NCI-H1694 treated with DMSO at 0.1 percent for 48 hours (cell line): ENCODE results near the gene EGFLAM.

Experiments used
- DNase-seq: peaks from one replicate; lab custom pipeline; 2025; lab: John Stamatoyannopoulos, UW

EGFLAM gene

DNA sequence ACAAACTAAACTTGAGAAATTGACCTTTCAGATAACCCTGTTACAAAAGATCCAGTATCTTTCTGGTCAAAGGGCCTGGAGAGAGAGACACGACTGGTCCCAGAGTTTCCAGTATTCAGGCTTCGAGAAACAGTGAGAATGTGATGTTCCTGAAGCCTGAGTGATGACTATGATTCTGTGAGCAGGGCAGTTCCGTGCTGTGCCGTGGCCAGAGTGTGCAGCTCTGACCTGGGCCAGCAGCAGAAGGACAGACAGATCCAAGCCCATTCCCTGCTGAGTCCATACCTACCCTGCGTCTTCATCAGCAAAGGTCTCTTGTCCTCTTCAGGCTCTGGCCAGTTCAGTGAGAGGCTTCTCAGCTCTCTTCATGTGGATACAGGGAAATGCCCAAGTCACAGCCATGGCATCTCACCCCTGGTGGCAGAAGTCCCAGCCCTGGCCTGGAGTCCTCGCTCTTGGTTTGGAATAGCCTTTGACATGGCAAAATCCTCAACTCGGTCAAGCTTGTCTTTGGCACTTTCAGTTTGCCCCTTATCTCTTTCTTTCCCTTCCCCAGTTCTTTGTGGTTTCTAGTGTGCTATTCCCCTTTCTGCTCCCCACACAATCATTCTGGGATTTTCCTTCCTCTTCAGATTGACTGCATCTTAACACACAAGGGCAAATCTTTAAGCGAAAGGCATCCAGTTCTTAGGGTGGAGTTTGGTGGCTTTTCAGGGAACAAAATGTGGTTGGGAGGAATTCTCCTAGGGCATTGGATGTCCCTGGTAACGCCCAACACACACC is 190.4 kb downstream of the EGFLAM start:
- no peak for DNase-seq

DNA sequence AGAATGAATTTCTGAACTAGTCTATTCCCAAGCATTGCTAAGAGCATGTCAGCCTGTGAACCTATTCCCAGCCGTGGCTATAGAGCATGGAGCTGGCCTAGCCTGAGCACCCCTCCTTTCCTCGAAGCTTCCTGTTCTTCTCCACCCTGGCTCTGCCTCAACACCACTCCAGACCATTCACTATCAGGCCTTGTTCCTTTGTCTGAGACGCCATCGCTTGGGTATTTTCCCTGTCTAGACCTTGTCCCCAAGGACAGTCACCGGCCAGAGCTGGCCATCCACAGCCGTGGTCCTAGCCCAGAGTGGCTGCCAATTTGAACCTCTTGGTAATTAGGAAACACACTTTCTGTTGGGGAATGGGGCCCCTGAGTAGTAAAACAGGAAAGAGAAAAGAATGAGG is 192.3 kb downstream of the EGFLAM start:
- no peak for DNase-seq

DNA sequence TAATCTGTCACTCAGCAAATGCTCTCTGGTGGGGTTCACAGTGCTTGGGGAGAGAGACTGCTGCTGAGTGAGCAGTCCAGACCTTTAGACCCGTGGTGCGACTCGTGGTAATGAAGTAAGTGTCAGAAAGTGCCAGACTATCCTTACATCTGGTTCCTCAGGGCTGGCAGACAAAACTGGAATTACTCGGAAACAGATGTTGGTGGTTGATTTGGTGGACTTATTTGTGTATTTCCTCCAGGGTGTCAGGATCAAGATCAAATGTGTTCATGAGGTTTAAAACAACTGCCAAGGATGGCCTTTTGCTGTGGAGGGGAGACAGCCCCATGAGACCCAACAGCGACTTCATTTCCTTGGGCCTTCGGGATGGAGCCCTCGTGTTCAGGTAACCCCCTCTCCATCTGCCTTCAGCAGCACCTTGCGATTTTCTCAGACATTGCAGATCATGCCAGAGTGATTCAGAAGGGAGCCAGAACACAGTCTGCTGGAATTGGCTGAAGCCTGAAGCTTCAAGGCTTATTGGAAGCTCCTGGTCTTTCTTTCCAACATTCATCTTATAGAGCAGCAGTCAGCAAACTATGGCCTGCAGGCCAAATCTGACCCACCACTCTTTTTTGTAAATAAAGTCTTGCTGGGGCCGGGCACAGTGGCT is 192.8 kb downstream of the EGFLAM start:
- DNase-seq: no peak

DNA sequence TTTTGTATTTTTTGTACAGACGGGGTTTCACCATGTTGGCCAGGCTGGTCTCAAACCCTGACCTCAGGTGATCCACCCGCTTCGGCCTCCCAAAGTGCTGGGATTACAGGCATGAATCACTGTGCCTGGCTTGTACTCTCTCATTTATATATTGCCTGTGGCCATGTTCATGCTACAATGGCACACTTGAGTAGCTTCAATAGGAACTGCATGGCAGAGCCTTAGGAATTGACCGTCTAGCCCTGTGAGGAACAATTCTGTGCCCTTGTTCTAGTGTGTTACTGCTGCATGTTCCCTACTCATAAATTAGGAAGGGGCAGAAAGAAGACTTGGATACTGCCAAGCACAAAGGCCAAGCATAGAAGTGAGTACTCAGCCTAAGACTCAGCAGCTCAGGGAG is 193.8 kb downstream of the EGFLAM start:
- DNase-seq: no peak

DNA sequence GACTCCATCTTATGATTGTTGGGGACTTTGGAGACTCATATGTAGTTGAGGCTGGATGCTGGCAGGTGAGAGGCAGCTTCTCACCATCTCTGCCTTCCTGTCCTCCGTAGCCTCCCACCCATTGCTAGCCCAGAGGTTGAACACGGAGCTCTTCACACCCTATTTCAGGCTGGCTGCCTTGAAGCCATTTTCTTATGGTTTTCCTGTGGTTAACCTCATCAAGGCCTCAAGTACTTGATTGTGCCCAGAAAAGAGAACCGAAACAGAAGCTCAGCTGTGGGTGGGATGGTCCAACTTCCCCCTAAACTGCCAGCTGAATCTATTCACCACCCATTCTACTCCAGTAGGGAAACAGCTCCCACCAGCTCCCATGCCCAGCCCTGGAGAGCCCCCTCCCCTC is 195.1 kb downstream of the EGFLAM start:
- DNase-seq: no peak

DNA sequence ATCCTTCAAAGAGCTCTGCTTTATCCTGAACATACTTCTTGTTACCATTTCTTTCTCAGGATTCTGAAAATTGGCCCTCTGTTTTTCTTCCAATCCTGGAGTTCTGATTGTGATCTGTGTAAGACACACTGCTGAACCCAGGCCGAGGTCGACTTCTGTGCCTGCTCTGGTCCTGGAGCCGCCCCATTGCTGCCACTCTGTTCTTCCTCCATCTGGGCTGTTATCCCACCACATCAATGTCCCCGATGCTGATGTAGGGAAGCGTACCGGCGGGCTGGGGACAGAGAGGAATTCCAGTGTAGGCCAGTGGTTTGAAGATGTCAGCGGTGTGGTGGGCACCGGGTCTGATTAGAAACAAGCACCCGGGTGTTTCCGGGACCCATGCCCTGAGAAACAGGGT is 195.6 kb downstream of the EGFLAM start:
- DNase-seq: no peak

DNA sequence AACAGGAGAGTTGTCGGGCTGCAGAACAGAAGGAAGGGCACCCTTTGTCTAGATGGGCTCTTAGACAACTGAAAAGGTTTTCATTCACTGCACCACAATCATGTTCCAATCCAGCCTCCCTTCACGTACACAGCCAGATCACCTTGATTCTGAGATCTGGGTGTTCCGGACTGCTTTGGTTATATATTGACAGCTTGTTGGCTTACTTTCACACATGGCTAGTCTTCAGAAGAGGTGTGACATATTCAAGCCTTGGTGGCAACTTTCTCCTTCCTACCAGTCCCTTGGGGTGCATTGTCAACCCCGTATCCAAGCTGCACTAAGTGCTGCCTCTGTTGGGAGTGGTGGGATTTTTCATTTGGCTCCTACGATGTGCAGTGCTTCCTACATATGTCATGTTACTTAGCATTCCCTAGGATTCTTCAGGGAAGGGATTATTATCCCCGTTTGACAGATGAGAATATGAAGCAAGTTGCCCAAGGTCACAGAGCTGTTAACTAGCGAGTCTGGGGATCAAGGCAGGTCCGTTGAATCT is 197.5 kb downstream of the EGFLAM start:
- DNase-seq: no peak

DNA sequence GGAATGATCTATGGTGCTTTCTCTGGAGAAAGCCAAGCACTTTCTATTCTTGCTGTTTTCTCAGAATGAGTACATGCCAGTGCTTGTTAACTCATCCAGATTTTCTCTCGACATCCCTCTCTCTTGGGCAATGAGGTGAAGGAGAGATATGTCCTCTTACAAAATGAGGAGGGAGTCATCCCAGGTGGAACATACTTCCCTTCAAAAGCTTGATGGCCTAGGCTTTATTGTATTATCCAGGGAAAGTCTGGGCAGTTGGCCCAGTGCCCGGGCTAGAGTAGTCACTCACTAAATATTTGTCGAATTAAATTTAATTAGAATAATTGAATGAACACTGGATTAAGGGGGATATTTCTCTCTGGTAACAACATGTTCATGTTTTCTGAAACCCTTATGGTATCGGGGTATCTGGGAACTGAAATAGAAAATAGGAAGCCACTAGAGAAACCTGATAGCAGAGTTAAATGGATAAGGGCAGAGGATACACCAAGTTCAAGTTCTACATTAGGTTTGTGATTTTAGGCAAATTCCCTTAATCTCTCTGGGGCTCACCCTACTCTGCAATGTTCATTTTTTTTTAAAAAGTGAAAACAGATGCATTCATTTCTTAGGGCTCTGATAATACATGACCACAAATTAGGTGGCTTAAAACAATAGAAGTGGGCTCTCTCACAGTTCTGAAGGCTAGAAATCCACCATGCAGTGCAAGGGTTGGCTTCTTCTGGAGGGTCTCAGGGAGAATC is 198.5 kb downstream of the EGFLAM start:
- no peak for DNase-seq

DNA sequence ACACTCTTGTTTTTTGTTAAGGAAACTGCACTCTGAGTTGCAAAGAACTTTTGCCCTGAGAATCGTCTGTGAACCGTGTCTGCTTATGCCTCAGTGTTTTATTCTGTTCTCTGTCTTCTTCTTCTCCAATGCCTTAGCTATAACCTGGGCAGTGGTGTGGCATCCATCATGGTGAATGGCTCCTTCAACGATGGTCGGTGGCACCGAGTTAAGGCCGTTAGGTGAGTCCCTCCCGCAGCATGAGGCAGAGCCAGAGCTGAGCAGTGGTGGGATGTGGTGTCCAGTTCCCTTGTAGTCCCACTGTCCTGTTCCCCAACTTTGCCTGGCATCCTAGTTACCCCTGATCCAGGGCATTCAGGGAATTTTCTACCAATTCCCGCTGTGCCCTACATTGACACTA is 199.8 kb downstream of the EGFLAM start:
- no peak for DNase-seq

DNA sequence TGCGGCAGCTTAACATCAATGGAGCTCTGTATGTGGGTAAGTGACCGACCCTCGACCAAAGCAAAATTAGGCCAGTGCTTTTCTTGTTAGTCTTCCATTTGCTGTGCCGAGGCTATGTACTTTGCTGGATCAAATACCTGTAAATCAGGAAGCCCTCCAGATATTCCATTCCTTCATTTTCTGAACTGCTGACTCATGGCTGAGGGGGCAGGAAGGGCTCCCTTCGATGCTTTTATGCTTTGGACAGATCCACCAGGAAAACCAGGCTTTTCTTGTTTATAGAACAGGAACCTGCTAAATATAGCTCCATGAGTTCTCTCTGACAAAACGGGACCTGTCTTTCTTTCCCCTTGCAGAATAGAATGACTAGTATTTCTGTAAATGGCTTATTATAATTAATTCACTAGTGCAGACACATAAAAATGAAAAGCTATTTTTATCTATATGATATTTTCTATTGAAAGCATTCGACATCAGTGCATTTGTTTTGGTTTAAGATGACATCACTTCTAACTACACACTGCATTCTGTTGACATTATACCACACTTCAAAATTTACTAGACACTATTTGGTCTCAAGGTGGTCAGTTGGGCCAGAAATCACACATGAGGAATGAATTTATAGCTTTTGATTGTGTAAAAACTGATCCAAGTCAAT is 204.7 kb downstream of the EGFLAM start:
- no peak for DNase-seq

DNA sequence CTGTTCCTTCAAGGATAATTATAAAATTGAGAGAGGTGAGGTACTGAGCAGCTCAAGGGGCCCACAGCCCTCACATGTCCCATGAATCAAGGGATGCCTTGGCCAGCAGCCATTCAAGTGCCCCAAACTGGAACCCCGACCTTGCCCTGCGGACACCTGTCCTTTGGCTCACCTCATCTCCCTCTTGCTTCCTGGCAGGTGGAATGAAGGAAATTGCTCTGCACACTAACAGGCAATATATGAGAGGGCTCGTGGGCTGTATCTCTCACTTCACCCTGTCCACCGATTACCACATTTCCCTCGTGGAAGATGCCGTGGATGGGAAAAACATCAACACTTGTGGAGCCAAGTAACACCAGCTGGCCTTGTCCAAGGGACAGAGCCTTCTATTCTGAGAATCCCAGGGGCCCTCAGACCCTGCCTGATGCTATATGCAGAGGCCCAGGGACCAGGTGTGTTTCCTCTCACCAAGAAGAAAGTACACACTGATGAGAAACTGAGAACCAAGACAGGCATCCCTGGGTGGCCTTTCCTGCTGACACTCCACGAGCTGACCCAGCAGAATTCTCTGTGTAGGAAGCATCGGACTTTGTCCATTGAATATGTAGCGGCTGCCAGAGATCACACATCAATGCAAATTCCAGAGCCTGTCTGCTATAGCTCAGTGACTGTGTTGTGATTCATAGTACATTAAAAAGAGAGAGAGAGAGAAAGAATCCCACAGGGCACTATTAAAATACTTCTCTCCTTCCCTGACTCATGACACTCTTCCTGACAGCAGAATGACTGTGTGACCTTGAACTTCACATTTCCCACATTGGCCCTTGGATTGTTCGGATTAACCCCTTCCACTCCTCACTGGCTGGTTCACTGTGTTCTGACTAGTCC is 205.5 kb downstream of the EGFLAM start:
- DNase-seq: no peak

DNA sequence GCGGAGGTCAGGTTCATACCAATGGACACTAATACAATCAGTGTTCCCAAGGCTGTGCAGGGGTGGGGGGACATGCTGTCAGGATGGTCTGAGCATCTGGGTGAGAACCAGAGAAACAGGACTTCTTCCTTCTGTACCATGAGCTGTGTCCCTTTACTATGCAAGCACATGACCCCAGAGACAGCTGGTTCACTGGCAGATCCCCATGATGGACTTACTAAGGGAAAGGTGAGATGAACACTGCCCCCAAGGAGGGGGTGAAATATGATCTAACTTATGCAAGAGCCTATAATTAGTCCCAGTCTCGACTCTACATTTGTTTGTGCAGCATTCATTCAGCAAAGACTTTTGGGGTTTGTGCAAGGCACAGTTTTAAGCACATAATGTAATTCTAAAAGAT is 206.7 kb downstream of the EGFLAM start:
- no peak for DNase-seq

DNA sequence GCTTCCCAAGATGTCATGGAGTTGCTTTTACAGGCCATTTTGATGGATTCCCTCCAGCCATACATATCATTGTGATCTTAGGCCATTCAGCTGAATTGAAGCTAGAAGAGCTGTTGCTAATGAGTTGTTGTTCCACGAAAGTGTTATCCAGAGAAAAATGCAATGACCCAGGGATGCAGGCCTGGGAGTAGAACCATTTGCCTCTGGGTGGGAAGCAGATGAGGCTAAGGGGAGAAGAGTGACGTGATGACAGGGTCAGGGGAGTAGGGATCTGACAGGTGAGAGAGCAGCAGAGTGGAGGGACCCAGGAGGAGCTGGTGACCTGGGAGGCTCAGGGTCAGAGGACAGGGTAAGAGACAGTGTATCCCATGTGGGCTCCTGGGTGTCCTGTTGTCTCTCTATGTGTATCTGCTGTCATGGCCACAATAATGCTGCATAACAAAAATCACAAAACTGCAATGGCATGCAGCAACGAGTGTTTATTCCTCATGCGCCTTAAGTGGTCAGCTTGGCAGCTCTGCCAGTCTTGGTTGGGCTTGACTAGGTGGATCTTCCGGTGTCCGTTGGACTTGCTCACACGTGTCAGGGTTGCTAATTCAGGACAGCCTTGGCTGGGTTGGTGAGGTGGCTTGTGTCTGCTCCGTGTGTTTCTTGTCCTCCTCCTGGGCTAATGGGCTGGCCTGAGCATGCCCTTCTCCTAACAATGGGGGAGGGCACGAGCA is 207.5 kb downstream of the EGFLAM start:
- DNase-seq: no peak

DNA sequence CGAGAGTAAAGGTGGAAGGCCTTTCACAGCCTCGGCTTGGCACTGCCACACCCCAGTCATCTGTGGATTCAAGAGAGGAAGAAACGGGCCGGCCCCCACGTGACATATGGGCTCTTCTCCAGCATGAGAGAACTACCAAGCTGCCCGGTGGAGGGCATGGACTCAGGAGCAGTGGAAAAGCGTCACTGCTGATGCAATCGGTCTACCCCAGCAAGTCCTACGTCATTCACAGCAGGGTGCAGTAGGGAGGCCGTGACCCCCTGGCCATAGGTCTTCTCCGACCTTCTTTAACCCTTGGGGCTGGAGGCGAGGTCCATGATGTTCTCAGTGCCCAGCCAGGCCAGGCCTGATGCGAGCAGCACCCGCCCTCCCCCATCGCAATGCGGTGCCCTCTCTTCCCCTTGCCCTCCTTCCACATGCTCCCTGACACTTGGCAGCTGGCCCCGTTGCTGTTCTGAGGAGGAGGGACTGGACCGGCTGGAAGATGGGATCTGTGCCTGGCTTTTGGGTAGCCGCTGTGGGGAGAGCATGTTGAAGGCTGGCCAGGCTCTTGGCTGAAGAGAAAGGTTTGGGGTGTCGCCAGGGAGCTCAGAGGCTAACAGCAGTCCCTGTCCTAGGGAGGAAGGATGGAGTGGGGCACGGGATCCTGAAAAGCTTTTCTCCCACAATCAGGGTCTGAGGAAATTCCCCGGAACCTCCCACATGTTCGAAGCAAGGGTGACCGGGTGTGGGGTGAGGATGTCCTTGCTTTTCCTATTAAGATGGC is 208.2 kb downstream of the EGFLAM start:
- no peak for DNase-seq

DNA sequence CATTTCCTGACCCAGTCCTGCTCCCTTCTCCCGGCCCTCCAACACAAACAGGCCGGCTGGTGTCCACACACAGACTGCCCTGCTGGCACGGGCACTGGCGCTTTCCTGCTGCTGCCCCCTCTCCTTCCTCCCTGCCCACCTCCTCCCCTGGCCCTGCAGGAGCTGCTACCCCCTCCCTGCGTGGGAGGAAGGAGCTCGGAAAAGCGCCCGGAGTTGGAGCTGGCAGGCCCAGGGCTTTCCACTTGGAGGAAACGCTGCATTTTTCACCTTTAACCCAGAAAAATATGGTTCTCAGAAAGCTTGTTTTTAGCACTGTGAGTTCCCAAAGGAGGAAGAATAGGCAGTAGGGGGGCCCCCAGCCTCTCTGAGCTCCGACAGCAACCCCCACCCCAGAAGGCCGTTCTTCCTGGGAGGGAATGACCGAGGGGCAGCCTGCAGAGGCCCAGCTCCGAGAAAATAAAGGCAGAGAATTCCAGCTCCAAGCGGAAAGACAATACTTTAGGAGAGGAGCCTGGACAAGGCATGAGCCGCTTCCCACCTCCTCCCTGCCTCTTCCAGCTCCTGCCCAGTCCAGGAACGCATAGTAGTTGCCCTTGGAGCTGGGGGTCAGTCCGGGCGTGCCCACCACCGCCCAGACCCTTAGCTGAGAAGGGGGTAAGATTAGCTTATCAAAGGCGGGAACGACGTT is 209.1 kb downstream of the EGFLAM start:
- DNase-seq: no peak

DNA sequence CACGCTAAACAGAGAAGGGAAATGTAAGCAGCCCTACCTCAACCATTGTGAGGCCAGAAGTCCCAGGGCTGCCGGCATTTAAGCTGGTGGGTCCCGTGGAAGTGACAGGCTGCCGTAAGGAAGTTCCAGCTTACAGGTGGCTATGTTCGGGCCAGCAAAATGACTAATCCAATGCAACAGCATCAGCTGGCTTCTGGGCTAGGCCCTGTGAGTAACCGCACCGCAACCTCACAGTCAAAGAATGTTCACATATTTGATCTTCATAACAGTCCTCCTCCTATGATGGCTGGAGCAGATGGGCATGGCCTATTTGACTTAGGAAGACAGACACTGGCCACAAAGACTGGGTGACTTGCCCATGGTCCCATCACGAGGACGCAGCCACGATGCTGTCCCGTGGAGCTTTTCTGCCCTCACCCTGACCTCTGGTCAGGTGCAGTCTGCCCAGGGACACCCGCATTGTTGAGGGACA is 209.9 kb downstream of the EGFLAM start:
- DNase-seq: no peak

DNA sequence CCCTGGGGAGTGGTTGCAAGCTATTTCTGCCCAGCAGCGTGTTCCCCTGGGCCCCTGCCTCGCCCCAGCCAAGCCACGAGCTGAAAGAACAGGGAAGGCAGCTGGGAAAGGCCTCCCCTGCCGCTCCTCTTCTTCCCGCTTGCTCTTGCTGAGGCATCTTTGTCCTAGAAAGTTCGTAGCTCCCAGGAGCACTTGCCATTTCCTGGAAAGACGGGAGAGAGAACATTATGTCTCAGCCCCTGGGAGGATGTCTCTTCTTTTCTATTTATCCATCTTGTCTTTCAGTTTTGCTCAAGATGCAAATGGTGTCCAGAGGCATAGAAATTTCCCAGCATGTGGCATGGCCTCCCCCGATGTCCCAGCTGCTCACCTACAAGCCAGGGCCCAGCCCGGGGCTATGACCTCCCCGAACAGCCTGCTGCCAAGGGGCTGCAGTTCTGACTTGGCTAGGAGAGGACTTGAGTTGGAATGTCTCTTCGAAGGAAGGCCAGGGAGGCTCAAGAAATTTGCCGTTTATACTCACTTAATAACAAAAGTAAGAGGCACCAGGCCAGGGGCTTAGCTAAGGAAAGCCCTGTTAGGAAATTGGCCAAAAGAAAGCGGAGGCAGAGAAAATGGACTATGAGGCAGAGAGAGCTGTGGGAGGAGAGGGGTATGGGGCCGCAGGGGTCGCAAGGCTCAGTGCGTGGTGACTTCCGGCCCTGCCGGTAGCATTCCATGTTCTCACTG is 210.8 kb downstream of the EGFLAM start:
- no peak for DNase-seq

DNA sequence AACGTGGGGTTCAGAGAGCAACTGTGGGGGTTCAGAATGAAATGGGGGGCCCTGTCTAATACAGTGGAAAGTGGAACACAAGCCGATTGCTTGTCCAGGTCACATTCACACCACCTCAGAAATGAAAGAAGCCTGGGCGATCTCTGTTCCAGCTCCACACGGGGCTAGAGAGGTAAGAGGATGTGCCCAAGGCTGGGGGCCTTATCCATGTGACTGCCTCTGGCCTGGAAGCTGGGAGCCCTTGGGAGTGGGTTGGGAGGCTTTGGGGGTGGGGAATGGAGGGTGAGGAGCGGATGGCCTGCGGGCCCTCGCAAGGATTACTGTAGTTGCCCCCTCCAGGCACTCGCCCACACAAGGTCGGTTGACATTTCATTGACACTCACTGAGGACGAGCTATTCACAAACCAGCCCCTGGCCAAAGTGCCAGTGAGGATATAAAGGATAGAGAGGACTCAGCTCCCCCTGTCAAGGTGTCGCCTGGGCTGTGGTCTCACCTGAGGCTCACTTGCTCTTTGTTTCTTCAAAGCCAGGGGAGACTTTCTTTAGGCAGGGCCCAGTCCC is 211.4 kb downstream of the EGFLAM start:
- no peak for DNase-seq
